Glomerular endothelial cell (primary cell): ENCODE results near the gene OCRL. TPM values are rescaled to one million over a fixed set of nuclear protein-coding genes. Genes with fewer than 3 reads are reported as not detected.

ENCODE experiments used
- DNase-seq: peaks from one replicate; pipeline ENCODE4 v3.0.0-alpha.2; 2011; ENCODE audit warnings: low read depth, low spot score; ENCODE audit errors: extremely low read depth
- total RNA-seq: library from RNA; depleted of rRNA; stranded (reverse); fragments of >200 nt; gene quantifications from 2 replicates; pipeline ENCODE4 v1.2.3, GENCODE V29; 2015

The OCRL gene
- total RNA-seq, 1 donor from 2014 or later, result 20.3 TPM

DNA sequence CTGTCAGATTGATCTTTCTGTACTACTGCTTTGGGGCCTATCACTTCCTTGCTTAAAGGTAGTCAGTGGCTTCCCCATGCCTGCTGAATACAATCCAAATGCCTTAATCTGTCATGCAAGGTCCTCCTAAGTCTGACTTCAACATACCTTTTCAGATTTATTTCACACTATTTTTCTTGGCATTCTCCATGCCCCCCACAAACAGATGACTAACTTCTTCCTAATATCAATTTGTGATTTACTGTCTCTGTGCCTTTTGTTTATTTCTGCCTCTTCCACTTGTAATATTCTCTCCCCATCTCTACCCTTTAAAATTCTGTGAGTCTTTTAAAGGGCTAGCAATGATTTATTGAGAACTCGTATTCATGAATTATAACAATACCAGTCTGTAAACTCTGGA lies 41.8 kb downstream of the OCRL start:
- no peak for DNase-seq

DNA sequence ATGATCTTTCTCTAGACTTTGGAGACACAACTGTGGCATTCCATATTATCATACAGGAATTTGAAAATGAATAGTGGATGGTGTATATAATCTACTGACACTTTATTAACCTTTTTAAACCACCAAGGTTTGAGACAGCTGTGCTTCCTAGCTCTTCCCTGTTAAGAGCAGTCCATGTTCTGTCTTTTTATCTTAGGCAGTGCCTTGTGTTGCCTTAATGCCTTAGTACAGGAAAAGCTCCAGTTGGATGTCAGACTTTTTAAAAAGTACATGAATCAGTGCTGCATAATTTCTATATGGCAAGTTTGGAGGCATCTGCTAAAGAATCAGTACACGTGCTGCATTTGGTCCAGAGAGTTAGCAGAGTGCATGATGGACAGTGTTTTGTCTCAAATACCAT lies 45.1 kb downstream of the OCRL start:
- no peak for DNase-seq

GRCh38 chrX:129585691-129586090 lies 45.6 kb downstream of the OCRL start:
- DNase-seq, result no peak

GRCh38 chrX:129586446-129586845 lies 46.4 kb downstream of the OCRL start:
- no peak for DNase-seq

DNA sequence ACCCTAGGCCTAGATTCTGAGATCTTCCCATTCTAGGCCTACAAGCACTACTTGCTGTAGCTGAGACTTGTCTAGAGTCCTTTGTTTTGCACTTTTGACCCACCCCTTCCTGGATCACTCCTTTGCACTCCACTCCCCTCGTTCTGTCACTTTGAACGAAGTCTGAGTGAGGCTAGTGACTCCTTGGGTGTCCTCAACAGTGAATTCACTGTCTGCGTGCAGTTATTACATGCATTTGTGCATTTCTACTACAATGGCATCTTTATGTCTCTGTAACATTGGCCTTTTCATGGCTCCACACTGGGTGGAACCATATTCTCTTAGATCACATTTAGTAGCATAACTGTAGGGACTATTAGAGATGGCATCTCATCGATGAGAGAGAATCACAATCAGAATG lies 50.5 kb downstream of the OCRL start:
- no peak for DNase-seq

DNA sequence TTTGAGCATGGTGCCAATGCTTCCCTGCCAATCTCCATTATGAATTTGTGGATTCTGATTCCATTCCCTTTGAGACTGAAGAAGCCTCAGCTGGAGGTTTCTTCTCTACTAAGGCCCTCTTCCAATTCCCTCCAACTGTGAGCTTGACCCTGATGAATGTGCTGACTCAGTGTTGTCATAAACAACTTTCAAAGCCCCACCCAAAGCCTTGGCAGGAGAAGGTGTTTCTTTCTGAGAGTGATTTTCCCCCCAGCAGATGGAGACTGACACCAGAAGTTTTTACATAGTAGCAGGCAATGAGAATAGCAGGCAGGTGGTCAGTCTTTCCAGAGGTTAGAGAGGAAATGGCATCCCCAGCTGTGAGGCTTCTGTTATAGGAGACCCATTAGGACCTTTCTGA lies 53.1 kb downstream of the OCRL start:
- no peak for DNase-seq

- DNase-seq, result no peak
Observed at GRCh38 chrX:129594781-129595180, 54.7 kb downstream of the OCRL start.

DNA sequence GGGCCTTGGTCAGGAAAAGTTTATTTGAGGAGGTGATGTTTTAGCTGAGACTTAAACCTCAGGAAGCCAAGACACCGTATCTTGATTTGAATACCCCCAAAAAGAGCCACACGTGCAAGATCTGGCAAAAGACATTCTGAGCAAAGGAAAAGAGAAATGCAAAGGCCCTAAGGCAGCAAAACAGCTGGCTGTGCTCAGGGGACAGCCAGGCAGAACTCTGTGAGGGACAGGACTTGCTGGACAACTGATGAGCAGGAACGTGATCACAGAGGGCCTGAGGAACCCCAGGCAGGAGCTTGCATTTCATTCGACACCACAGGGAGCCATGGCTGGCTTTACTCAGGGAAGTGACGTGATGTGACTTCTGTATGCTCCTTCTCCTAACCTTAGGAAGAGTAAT lies 56.0 kb downstream of the OCRL start:
- DNase-seq, result no peak

DNA sequence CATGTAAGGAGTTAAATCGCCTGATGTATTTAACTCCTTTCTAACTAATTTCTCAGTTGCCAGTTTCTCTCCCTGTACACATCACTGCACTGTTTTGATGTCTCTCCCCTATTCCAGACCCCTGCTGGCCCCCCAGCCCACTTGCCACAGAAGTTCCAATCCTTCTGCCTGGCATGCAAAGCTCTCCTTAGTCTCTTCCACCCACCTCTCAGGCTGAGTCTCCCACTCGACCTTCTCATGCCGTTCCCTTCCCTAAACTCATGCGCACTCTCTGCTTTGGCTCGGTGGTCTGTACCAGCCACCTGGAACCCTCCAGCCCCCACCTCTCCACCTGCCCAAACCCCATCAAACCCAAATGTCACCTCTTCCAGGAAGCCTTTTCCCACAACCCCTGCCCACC lies 57.8 kb downstream of the OCRL start:
- DNase-seq, result no peak

- DNase-seq, result no peak
Observed at GRCh38 chrX:129599499-129599898, 59.4 kb downstream of the OCRL start.

DNA sequence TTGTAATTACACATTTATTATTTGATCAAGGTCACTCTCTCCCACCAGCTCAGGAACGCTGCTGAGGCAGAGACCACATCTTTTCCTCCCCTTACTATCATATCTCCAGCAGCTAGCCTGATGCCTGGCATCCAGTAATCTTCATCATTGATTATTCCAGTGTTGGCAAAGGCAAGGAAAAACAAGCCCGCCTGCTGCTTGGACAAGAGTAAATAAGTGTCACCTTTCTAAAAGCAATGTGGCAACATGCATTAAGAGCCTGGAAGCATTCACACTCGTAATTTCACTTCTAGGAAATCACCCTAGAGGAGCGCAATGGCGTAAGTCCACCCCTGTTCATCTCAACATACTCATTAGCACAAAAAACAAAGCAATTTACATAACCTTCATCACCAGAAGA lies 59.9 kb downstream of the OCRL start:
- DNase-seq, result no peak

GRCh38 chrX:129600981-129601424 lies 60.9 kb downstream of the OCRL start:
- DNase-seq, result no peak

- peak; percentile 47 for DNase-seq
Observed at GRCh38 chrX:129606918-129607317, 66.9 kb downstream of the OCRL start.

- DNase-seq, result no peak
Observed at GRCh38 chrX:129608496-129608895, 68.4 kb downstream of the OCRL start.

DNA sequence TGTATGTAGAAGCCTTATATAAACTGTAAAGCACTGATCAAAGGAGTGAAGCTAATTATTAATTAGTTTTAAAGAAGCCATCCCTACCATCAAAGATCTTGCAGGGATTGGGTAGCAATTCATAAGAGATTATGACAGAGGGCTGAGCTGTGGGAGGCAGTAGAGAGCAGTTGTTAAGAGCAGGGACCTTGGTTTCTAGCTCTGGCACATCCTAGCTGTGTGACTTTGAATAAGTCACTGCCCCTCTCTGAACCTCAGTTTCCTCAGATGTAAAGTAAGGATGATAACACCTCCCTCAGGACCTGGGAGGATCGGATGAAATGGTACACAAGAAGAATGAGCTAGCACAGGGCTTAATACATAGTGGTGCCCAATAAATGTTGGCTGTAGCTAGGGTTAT lies 69.3 kb downstream of the OCRL start:
- DNase-seq, result no peak

DNA sequence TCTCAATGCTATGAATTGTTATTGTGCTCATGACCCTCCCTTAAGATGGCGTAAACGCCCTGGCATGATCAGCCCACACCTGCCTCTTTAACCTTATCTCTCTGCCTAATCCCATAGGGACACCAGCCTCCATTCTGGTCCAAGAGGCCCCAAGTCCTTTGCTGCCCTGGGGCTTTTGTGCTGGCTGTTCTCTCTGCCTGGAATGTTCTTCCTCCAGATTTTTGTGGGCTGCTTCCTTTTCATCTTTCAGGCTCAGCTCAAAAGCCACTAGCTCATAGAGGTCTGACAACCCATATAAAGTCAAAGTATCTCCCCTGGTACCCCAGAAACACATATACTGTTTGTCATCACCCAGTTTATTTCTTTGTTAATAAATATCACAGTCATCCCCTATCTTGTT lies 72.3 kb downstream of the OCRL start:
- DNase-seq, result no peak

- no peak for DNase-seq
Observed at GRCh38 chrX:129613596-129613995, 73.5 kb downstream of the OCRL start.

DNA sequence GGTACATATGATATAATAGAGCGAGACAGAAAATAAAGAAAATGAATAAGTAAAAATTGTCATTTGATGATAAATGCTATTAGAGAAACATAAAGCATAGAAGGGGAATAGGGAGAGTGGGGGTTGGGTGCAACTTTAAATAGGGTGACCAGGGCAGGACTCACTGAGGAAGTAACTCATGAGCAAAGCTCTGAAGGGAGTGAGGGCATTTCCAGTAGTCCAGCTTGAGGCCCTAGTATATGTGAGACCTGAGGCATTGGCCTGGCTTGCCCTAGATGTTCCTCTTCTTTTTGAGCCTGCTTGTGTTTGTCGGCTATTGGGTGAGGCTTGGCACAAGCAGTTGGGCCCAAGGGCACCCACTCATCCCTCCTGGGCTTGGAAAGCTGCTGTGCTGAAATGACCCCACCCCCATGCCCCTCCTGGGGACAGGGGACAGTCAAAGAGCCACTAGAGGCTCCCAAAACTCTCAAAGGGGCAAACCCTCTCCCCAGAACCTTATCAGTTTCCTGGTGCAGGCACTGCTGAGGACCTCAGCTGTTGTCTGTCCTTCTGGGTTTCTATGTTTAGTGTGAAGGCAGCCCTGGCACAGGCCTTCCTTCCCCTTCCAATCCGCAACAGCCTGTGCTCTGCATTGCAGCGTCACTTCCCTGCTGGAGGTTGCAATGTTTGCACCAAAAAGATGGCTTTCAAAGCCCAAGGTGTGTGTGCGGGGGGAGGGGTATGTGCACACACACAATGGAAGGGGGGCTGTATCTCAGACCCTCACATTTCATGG lies 74.6 kb downstream of the OCRL start:
- DNase-seq, result no peak

- no peak for DNase-seq
Observed at GRCh38 chrX:129617420-129617819, 77.4 kb downstream of the OCRL start.

DNA sequence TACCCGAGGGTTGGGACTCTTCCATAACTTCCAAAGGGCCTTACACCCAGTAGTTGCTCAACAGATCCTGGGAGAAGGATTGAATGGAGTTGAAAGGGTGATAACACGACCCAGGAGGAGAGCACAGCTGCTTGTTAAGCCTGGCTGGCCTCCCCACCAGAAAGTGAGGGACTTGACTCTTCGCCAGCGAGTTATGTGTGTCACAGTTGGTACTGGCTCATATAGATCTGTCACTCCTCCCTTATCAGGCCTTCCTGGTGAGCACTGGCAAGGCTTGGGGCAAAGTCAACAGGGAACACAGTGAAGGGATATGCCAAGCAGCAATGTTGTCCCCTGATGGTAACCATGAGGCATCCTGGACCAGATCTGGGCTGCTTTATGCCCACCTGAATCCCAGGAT lies 78.9 kb downstream of the OCRL start:
- DNase-seq, result no peak

DNA sequence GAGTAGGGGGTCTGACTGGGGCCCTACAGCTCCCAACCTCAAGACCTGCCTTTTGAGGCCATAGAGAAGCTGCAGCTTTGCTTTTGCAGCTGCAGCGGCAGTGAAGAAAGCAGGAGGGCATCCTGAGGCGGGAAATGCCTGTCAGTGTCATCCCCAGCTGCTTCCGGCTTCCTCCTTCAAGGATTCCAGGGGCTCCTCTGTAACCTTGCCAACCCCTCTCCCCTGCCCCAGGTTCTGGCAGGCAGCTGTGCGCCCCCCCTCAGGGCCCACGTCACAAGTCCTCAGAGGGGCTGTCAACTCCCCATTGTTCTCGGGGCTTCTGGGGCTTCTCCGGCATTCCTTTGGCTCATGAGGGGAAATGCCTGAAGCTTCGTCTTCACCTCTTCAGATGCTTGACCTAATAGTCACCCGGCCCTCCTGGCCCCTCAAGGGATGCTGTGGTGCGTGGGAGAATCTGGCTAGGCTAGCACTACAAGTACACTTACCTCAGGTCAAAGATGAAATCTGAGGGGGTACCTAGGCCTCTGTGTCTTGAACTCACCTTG lies 82.8 kb downstream of the OCRL start:
- DNase-seq, result peak; percentile 72

DNA sequence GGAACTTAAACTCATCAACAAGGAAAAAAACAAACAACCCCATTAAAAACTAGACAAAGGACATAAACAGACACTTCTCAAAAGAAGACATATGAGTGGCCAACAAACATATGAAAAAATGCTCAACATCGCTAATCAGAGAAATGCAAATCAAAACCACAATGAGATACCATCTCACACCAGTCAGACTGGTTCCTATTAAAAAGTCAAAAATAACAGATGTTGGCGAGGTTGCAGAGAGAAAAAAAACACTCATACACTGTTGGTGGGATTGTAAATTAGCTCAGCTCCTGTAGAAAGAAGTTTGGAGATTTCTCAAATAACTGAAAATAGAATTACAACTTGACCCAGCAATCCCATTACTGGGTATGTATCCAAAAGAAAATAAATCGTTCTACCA lies 86.0 kb downstream of the OCRL start:
- DNase-seq, result no peak

DNA sequence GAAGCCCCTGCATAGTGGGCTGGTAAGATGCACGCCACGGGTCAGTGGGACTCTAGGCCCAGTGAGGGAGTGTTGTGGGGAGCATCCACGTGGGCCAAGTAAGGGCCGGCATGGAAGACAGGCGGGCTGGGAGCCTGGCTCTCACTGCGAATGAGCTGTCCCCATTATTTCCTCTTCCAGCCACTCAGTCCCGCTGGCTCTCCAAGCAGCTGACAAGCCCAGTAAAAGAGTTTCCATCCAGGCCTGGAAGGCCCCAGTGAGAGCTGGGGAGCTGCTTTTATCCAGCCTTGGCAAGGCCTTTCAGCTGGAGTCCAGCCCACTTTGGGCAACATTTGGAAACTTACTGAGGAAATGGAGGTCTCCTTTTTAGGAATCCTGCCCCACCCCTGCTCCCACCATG lies 89.8 kb downstream of the OCRL start:
- DNase-seq, result no peak
